ENCODE data around the gene ADCYAP1R1. TPM values are rescaled to one million over a fixed set of nuclear protein-coding genes. Genes with fewer than 3 reads are reported as not detected.

The ADCYAP1R1 gene
- total and polyA plus RNA-seq, 2 of the 8 experiments (the other 6 are each of a cell fraction or from before 2014, with no cell fraction given): 14.4 to 14.6 TPM

GRCh38 chr7:31036924-31037323 lies 15.2 kb upstream of the ADCYAP1R1 start:
- 80% methylated on average over 3 of the region's 3 CpGs; no CpG with 5 or more reads in 1 of the 2 experiments for WGBS, 2 experiments (ENCODE audit: extremely low coverage in 1 of 2, insufficient coverage in 1 of 2, insufficient read length in 1 of 2, insufficient replicate concordance in 2 of 2, low coverage in 1 of 2, low lambda C conversion rate in 2 of 2, missing lambda C conversion rate in 1 of 2)
- H3K56ac ChIP-seq (replicated peaks; ENCODE audit: insufficient read length, low read depth, low read length): no peak overlapping the region

More at GRCh38 chr7:31036924-31037323, 15.2 kb upstream of the ADCYAP1R1 start:
- CTCF ChIA-PET (ENCODE audit: partially characterized antibody): interaction anchor here (1.0 to 52.0 kb wide), 6 partner anchors 12 to 86 kb away, joined by 3 to 880 read pairs (median 4); partner anchors contain the start of gene ADCYAP1R1
- H2BK12ac ChIP-seq (ENCODE audit: low read depth, low read length): no peak overlapping the region
- no peak overlapping the region for H2AFZ ChIP-seq (ENCODE audit: low read length)
- FAIRE-seq: no peak
- H4K20me1 ChIP-seq (replicated peaks in 1 of 2; ENCODE audit: control insufficient read depth in 1 of 2, insufficient read depth in 2 of 2, low read length in 2 of 2): no peaks in the 10 kb centered on the region
- no peaks in the 10 kb centered on the region for H3K36me3 ChIP-seq (ENCODE audit: control insufficient read depth in 2 of 4, insufficient read depth in 4 of 4, low read length in 3 of 4)
- H3K18ac ChIP-seq (ENCODE audit: extremely low read depth, low read length): no peak overlapping the region
- no peak overlapping the region for H2BK5ac ChIP-seq (ENCODE audit: low read depth, low read length)
- no peak overlapping the region for H2BK15ac ChIP-seq (ENCODE audit: low read length)
- no peaks in the 10 kb centered on the region for H3K79me1 ChIP-seq (ENCODE audit: low read depth, low read length)
- no peak overlapping the region for H3K23ac ChIP-seq (ENCODE audit: insufficient read length)
- H3K9me3 ChIP-seq (ENCODE audit: insufficient read depth in 2 of 2, low read depth in 1 of 2, low read length in 1 of 2): no peaks in the 10 kb centered on the region
- no peak overlapping the region for H3K4me2 ChIP-seq (ENCODE audit: insufficient read depth in 1 of 2, low read depth in 2 of 2, low read length in 2 of 2)
- no peak overlapping the region for H3K4me3 ChIP-seq (ENCODE audit: extremely low read depth in 1 of 4, insufficient read depth in 2 of 4, low read depth in 3 of 4, low read length in 4 of 4)
- no peak overlapping the region for H2AK5ac ChIP-seq (ENCODE audit: low read depth, low read length)
- no peak overlapping the region for H3K4ac ChIP-seq (replicated peaks; ENCODE audit: insufficient read length, low read depth, low read length)
- H2BK120ac ChIP-seq (replicated peaks; ENCODE audit: low read depth, low read length): no peak overlapping the region
- no peak overlapping the region for H3K27ac ChIP-seq (ENCODE audit: low read depth, low read length)
- H3K9ac ChIP-seq (replicated peaks in 1 of 4; ENCODE audit: extremely low read depth in 1 of 4, low read depth in 3 of 4, low read length in 3 of 4): no peak overlapping the region
- H3K23me2 ChIP-seq (ENCODE audit: low read depth, low read length): no peaks in the 10 kb centered on the region
- no peak overlapping the region for H2BK20ac ChIP-seq (ENCODE audit: low read length)
- H4K5ac ChIP-seq (ENCODE audit: insufficient read length, low read depth, low read length): no peak overlapping the region
- POLR2A ChIA-PET (ENCODE audit: partially characterized antibody): interaction anchor here (1.1 kb wide), 1 partner anchor 21 kb away, joined by 3 read pairs; no protein-coding TSS in a partner anchor
- no peak overlapping the region for H4K91ac ChIP-seq (replicated peaks; ENCODE audit: insufficient read length, low read length)
- H4K8ac ChIP-seq (ENCODE audit: extremely low read depth, insufficient read depth, low read length): no peak overlapping the region
- H3K79me2 ChIP-seq (ENCODE audit: control insufficient read depth in 1 of 2, insufficient read depth in 2 of 2, low read length in 2 of 2): no peaks in the 10 kb centered on the region
- TF ChIP-seq POLR2AphosphoS5 (IDR thresholded peaks at IDR 0.05; ENCODE audit: low read depth, low read length): no peak
- TF ChIP-seq SP4 (IDR thresholded peaks at IDR 0.05; ENCODE audit: low read length): no peak
- no peak for TF ChIP-seq EP300 (IDR thresholded peaks at IDR 0.05; ENCODE audit: borderline replicate concordance in 1 of 2, low read depth in 2 of 2, low read length in 2 of 2)
- TF ChIP-seq HDAC6 (IDR thresholded peaks at IDR 0.05; ENCODE audit: low read depth, low read length): no peak
- TF ChIP-seq POLR2A (IDR thresholded peaks at IDR 0.05; ENCODE audit: control extremely low read depth in 1 of 2, low read depth in 2 of 2, low read length in 2 of 2): no peak
- no peak for TF ChIP-seq JUN (IDR thresholded peaks at IDR 0.05; ENCODE audit: low read depth, low read length)
- TF ChIP-seq SP2 (IDR thresholded peaks at IDR 0.05; ENCODE audit: low read length): no peak
- TF ChIP-seq BRCA1 (IDR thresholded peaks at IDR 0.05; ENCODE audit: low read depth, low read length): no peak
- TF ChIP-seq SAP30 (IDR thresholded peaks at IDR 0.05; ENCODE audit: insufficient read depth, insufficient replicate concordance, low read length): no peak
- TF ChIP-seq SUZ12 (IDR thresholded peaks at IDR 0.05; ENCODE audit: low read length): no peak
- no peak for TF ChIP-seq MAFK (IDR thresholded peaks at IDR 0.05; ENCODE audit: low read depth, low read length)
- no peak for TF ChIP-seq ATF3 (IDR thresholded peaks at IDR 0.05; ENCODE audit: insufficient read depth, low read depth, low read length)
- no peak overlapping the region for H3K14ac ChIP-seq (ENCODE audit: insufficient read length)
- no peak for DNase-seq (ENCODE audit: low read depth in 1 of 2, low spot score in 2 of 2)
- no peaks in the 10 kb centered on the region; a peak in 1 of 7 replicates for H3K4me1 ChIP-seq (replicated peaks in 1 of 4; ENCODE audit: control insufficient read depth in 3 of 4, insufficient read depth in 4 of 4, low read length in 3 of 4)
- H3K27me3 ChIP-seq (replicated peaks in 1 of 4; ENCODE audit: control insufficient read depth in 3 of 4, extremely low read depth in 1 of 4, insufficient read depth in 3 of 4, low read length in 3 of 4): peaks cover 0 to 4% (median 0%) of the 10 kb centered on the region in 4 experiments; a peak in 2 of 7 replicates
